Astrocyte of the hippocampus (primary cell): ENCODE data around the gene ACVRL1.
"Not testable (repeated sequence)": the region's sequence is repeated elsewhere in the genome, so short reads cannot be mapped to it uniquely, and the experiment has no call there.

Experiments used
- DNase-seq: peaks from one replicate; pipeline ENCODE4 v3.0.0; 2011; ENCODE audit warnings: low read depth, low spot score

ACVRL1 gene

DNA sequence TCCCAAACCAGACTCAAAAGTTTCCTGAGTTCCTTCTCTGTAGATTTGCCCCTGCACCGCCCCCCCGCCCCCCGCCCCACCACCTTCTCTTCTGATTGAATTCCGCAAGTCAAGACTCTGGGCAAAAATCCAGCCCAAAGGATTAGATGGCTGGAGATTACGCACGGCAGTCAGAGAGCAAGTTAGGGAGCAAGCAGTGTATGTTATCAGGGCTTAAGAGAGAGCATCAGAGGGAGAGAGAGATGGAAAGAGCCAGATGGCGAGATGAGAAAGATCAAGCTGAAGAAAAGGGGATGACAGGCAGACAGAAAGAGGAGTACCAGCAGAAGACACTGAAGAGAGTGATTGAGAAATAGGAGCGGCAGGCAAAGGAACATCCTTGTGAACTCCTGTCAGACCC lies 33.3 kb upstream of the ACVRL1 start:
- DNase-seq, result peak; percentile 89

DNA sequence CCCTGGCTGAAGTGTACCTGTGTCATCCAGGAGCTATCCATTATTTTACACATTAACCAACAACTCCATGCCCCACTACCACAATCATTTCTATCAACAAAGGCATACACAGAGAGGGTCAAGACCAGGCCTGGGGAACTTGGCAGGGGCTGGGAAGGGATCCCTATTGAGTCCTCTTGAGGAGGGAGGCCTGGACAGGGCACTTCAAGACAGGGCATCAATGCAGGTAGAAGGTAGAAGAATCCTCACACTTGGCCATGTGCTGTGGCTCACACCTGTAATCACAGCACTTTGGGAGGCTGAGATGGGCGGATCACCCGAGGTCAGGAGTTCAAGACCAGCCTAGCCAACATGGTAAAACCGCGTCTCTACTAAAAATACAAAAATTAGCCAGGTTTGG lies 32.8 kb upstream of the ACVRL1 start:
- DNase-seq, result no peak

DNA sequence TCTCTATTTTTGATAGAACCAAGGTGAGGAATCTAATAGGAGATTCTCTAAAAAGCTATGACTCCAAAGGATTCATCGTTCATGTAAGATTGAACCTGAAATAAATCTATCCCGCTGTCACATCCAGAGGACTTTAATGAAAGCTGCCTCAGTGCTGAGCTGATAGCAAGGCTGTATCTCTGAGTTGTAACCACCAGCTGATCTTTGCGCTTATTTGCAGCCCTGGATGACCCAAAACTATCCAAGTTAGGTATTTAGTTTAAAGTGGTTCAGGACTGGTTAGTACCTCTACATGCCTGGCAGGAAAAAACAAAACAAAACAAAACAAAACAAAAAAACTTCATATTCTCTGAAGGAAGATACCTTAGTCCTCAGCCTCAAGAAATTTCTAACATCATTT lies 28.2 kb upstream of the ACVRL1 start:
- no peak for DNase-seq

DNA sequence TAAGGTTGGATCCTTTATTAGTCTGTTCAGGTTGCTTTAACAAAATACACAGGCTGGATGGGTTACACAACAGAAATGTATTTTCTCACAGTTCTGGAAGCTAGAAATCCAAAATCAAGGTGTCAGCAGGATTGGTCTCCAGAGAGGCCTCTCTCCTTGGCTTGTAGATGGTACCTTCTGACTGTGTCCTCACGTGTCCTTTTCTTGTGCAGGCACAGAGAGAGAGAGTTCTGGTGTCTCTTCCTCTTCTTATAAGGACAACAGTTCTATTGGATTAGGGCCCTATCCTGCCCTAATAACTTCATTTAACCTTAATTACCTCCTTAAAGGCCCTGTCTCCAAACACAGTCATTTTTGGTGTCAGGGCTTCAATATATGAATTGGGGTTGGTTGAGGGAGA lies 24.0 kb upstream of the ACVRL1 start:
- DNase-seq, result no peak

DNA sequence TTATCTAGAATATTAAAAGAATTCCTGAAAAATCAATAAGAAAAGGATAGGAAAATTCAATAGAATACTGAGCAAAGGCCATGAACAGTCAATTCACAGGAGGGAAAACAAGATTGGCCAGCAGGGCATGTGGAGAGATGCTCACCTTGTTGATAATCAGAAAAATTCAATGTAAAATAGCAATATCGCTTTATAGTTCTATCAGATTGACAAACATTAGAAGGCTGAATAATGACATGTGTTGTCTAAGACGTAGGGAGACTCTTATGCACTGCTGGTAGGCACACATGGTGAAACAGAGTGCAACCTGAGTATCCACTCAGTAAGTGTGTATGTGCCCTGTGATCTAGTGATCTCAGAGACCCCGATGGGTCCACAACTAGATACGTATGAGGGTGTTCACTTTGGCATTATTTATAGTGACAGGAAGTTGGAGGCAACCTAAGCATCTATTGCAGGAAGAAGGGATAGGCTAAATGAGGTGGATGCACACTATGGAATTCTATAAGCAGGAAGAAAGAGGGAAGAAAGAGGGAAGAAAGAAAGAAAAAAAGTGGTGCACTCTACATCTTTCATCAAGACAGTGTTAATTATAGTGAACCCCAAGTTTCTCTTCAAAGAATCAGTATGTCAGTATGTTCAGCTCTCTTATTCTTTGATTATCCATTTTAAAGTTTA lies 23.2 kb upstream of the ACVRL1 start:
- DNase-seq, result no peak

DNA sequence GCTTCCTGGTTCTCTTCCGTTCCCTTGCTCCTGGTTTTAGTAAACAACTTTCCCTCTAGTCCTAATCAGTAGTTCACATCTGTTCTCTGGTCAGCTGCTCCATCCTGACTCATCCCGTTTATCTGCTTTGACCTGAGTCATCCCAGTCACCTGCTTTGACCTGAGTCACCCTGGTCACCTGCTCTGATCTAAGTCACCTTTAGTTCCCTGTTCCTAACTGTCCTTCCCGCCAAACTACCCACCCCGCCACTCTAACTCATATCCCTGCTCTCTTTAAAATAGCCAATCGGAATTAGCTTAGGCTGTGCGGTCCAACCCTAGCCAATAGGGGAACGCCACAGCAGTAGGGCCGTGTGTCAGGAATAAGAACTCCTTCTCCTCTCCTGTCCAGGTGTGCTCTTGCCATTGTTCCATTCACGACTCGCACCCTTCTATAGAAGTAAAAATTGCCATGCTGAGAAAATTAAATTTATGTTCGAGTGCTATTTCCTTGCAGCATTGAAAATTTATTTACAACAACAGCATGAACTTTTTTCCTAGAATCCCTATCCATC lies 22.6 kb upstream of the ACVRL1 start:
- no peak for DNase-seq

DNA sequence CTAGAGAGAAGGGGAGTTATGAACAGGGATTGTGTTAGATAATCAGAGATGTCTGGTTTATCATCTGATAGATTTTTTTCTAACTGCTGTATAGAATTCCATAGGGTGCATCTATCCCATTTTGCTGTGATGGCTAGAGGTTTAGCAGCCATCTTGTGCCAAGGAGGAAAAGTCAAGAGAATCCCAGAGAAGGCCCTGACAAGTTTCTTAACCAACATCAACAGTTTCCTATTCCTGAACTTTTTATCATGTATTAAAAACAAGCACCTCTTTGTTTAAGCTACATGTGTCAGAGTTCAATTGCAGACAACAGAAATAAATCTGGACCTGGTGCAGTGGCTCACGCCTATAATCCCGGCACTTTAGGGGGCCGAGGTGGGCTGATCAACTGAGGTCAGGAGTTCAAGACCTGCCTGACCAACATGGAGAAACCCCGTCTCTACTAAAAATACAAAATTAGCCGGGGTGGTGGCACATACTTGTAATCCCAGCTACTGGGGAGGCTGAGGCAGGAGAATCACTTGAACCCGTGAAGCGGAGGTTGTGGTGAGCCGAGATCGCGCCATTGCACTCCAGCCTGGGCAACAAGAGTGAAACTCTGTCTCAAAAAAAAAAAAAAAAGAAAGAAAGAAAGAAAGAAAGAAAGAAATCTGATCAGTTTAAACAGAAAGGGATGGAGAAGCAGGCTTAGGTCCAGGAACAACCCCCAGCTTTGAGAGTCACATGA lies 21.8 kb upstream of the ACVRL1 start:
- not testable (repeated sequence) for DNase-seq

DNA sequence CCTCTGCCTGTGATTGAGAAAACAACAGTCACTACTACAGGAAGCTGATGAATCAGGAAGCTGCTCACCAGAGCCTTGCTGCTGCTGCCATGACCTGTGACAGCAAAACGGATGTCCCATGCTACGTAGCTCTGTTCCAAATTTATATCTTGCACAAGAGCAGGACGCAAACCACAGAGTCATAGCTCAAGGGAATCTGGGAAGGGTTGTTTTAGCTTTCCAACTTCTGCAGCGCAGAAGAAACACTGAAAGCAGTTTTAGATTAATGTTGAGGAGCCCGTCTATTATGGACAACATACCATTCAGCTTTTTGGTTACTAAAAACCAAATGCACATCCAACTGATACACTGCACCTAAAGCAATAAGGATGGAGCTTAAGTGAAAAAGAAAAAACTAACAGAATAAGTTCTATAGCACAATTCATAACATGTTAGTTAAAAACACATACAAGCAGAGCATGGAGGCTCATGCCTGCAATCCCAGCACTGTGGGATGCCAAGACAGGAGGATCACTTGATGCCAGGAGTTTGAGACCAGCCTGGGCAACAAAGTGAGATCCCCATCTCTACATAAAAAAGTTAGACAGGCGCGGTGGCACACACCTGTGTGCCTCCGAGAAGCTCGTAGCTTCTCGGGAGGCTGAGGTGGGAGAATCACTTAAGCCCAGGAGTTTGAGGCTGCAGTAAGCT lies 21.1 kb upstream of the ACVRL1 start:
- DNase-seq, result peak; percentile 67

DNA sequence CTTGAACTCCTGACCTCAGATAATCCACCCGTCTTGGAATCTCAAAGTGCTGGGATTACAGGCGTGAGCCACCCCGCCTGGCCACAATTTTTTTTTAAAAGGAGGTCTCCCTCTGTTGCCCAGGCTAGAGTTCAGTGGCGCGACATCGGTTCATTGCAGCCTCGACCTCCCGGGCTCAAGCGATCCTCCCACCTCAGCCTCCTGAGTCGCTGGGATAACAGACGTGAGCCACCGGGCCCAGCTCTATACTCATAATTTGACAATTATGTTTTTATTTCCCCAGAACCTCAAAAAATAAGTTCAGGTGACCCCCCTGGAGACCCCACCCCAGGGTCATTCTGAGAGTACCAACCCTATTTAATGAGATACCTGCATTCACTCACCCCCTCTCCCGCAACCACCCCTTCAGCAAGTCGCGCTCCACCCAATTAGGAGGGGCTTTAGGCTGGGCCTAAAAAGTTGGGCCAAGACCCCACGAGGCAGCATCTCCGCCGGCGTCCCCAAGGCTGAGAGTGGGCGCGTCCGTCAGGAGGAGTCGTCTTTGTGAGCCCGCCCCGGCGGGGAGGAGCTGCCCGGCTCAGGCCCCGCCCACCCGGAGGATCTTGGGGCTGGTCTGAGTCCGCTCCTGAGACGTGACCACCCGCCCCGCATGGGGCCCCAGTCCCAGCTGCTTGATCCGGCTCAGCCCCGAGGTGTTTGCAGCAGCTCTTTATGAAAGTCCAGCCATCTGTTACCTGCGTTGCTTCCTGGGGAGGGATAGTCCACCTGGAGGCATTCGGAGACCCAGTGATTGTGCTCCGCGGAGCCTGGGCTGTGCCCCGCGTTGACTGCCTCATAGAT lies 19.6 kb upstream of the ACVRL1 start, which contains the start of gene ANKRD33:
Gene ANKRD33 (plus strand): TSS at position 628 of the 840 bp plus-strand sequence. CDS start 84 bp downstream, at position 712.
- DNase-seq, result peak; percentile 28

DNA sequence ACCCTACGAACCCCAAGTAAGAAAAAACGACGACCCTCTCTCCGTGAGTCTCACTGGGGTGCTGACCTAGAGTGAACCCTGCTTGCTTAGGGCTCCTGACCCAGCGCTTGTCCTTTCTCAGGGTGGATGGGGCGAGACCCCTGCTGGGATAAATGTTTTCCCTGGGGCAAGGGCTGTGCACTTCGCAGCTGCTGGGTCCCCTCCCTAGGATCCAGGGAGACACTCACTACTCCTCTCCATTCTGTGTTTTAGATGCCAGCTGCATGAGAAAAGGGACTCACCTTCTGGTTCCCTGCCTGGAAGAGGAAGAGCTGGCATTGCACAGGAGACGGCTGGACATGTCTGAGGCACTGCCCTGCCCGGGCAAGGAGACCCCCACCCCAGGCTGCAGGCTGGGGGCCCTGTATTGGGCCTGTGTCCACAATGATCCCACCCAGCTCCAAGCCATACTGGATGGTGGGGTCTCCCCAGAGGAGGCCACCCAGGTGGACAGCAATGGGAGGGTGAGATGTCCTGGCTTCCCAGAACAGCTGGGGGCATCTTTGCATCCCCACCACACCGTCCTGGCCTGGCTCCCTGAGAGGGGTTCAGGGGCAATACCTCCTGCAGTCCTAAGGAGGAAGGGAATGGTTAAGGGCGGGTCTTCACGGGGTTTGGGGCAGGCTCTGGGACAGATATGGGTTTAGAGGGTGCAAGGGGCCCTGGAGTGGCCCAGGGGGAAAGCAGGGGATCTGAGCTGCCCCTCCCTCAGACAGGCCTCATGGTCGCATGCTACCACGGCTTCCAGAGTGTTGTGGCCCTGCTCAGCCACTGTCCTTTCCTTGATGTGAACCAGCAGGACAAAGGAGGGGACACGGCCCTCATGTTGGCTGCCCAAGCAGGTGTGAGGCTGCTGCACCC lies 18.7 kb upstream of the ACVRL1 start:
- DNase-seq, result no peak

DNA sequence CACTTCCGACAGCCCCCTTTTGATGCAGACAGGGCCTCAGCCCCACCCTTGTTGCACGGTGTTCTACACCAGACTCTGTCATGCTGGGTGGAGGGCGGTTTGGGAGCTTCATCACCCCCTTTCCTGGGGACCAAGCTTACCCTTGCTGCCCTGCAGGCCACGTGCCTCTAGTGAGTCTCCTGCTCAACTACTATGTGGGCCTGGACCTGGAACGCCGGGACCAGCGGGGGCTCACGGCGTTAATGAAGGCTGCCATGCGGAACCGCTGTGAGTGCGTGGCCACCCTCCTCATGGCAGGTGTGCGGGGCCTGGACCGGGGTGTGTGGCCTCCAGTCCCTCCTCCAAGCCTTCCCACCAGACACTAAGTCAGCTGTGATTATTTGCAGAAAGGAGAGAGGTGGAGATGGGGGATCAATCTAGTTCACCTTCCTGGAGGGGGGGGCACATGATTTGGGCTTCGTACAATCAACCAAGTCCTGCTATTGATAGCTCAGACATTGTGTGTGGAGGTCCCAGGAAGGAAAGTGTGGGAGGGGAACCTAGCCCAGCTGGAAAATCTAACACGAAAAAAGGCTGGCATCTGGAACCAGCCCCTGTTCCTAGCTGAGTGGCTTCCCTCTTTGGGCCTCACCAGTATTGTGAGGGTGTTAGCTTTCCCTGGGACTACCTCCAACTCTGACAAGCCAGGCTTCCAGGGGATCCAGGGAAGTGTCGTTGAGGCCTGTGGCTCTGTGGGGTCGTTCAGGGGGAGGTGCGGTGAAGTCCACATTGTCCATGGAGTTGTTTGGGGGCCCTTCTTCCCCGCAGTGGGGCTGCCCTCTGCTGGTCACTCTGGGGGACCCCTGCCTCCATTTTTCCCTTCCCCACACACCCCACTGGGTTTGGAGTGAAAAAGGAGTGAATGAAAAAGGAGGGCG lies 17.8 kb upstream of the ACVRL1 start:
- DNase-seq, result no peak

DNA sequence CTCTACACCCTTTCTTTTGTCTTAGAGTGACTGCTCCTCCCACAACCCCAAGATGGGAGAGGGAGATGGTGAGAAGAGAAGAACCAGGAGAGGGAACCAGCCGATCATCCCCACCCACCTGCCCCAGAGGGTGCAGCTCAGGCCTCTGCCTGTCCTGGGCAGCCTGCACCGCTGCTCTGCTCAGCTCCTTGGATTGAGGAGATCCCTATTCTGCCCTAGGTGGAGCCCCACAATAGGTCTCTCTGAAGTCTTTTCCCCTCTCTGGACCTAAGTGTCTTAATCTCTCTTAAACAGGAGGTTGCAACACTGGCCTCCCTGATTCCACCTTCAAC lies 17.2 kb upstream of the ACVRL1 start:
- DNase-seq, result no peak

DNA sequence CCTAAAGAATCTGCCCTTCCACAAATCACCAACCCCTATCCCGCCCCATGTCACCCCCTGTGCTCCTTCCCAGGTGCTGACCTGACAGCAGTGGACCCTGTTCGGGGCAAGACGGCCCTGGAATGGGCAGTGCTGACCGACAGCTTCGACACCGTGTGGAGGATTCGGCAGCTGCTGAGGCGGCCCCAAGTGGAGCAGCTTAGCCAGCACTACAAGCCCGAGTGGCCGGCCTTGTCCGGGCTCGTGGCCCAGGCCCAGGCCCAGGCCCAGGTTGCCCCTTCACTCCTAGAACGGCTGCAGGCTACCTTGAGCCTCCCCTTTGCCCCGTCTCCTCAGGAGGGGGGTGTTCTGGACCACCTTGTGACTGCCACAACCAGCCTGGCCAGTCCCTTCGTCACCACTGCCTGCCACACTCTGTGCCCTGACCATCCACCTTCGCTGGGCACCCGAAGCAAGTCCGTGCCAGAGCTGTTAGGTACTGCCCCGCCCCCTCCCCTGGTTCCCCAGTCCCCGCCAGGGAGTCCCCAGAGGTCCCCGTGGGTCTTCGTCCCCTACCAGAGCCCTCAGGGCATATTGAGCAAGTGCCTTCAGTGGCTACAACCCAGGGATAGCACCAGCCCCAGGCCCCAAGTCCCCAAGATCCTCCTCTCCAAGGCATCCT lies 16.7 kb upstream of the ACVRL1 start:
- no peak for DNase-seq

DNA sequence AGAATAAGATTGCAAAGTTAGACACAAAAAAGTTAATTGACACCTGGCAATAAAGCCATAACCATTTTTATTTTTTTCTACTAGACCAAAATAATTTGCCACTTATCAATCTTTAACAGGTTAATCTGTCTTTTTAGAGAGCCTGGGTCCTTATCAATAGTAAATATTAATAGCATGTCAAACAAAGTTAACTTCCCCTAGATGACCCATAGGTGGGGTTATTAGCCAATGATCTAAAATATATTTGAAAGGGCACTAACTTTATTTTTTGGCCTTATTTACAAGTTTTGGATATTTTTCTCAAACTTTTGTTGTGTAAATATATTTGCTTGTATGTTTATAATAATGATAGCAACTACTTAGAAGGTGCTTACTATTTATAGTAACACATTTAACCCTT lies 15.5 kb upstream of the ACVRL1 start:
- DNase-seq, result no peak

DNA sequence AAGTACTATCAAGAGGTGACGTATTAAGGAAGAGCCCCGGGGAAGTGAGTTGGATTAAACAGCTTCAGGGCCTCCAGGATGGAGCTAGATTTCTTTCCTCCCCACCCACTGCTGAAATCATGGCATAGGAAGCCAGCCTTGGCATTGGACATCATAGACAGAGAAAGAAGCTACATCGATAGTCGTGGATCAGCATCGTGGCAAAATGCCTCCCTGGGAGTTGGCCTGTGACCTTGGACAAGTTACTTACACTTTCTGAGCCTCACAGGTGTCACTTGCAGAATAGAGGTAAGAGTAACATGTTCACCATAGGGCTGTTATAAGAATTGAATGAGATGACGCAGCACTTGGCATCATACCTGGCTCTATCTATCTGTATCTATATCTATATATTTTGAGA lies 13.5 kb upstream of the ACVRL1 start:
- no peak for DNase-seq

DNA sequence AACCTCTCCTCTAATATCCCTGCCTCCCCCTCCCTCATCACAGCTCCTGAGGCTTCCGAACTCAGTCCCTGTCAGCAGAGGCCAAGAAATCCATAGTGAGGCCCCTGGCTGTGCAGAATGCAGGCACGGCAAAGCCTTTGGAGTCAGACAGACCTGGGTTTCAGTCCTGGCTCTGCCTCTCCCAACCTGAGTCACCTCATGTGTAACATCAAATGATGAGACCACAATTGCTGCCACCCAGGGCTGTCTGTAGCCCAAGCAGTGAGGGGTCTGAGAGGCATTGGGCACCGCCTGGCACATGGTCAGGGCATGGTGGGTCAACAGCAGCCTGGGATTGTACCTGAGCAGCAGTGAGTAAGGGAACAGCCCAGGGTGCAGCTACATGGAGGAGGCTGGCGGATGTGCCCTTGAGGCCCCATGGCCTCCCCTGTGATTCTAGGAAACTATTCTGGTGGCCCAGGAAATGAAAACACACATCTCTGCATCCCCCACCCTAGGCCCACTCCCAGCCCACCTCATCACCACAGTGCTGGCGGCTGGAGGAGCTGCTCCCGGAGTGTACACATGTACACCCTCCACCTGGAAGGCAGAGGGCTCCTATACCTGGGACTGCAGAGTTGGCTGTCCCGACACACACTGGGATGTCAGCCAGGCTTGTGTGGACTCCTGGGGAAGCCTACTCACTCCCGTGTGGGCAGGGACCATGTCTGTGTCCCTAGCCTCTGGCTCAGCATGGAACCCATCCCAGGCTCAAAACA lies 11.7 kb upstream of the ACVRL1 start:
- no peak for DNase-seq

DNA sequence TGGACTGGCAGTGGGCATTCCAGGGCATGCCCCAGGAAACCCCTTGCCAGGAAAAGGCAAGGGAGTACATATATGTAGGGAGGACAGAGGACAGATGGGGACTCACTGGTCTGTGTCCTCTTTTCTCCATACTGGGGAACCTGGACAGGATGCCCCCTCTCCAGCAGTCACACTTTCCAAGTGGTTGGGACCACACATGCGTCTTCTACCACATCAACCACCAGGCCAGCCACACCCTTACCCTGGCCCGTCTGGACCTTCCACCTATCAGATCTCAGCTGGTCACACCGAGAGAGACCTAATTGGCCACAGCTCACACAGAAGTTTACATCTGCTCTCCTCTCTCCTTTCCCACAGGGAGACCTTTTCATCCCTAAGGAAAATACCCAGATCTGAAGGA lies 11.1 kb upstream of the ACVRL1 start:
- no peak for DNase-seq

DNA sequence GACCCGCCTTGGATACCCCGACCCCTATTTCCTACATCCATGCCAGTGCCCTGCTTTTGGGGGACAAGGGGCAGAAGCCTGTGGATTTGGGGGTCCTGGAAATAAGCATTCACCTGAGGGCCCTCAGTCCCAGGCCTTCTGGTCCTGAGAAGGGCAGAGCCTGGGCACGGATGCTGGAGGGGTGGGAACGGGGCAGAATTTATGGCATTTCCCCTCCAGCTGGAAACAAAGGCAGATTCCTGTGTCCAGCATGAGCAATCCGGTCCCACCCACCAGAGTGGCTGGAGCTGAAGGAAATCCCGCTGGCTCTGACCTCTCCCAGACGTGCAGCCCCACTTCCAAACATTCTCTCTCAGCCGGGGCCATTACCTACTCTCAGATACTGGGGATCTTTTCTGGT lies 10.1 kb upstream of the ACVRL1 start:
- no peak for DNase-seq
